ENCODE data around the gene LCP1.

Gene LCP1

GRCh38 chr13:46206143-46206542 lies 24.2 kb upstream of the LCP1 start:
- Histone ChIP-seq H3K4me3 (no peak overlapping the region), H3K27ac (no peak overlapping the region)
- no peak for TF ChIP-seq Cebpa-rat (IDR thresholded peaks at IDR 0.05)

DNA sequence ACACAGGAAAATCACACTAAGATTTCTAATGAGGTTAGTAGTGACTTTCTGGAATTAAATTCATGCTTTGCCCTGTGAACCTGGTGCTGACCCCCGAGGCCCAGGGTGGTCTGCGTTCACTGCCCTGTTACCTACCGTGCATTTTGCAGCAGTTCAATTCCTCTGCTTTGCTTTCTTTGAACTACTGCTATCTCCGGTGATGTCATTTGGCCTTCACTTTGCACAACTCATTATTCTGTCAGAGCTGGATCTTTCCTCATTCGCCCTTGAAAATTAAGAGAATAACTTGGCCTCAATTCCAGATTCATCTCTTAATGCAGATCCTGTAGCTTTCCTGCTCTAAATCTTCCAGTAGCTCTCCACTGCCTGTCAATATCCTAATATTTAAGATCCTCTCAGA lies 21.0 kb upstream of the LCP1 start:
- no peak overlapping the region for H3K4me2 ChIP-seq
- no peak overlapping the region for H3K4me3 ChIP-seq
- no peak for TF ChIP-seq Cebpa-rat (IDR thresholded peaks at IDR 0.05)
- H3K36me3 ChIP-seq: no peaks in the 10 kb centered on the region
- H3K27ac ChIP-seq: no peak overlapping the region
- H3K9ac ChIP-seq: no peak overlapping the region
- H3K27me3 ChIP-seq: no peaks in the 10 kb centered on the region
- no peaks in the 10 kb centered on the region for H3K4me1 ChIP-seq
- no peaks in the 10 kb centered on the region for H4K20me1 ChIP-seq
- no peaks in the 10 kb centered on the region for H3K9me3 ChIP-seq

More at GRCh38 chr13:46206143-46206542, 24.2 kb upstream of the LCP1 start:
- Histone ChIP-seq H4K20me1 (peaks cover 3% of the 10 kb centered on the region; the same call in 1 of the 2 replicates), H3K36me3 (no peaks in the 10 kb centered on the region), H3K4me1 (no peaks in the 10 kb centered on the region; the same call in 1 of the 2 replicates), H3K9ac (no peak overlapping the region), H3K4me2 (no peak overlapping the region), H3K9me3 (no peaks in the 10 kb centered on the region), H3K27me3 (peaks cover 16% of the 10 kb centered on the region)

DNA sequence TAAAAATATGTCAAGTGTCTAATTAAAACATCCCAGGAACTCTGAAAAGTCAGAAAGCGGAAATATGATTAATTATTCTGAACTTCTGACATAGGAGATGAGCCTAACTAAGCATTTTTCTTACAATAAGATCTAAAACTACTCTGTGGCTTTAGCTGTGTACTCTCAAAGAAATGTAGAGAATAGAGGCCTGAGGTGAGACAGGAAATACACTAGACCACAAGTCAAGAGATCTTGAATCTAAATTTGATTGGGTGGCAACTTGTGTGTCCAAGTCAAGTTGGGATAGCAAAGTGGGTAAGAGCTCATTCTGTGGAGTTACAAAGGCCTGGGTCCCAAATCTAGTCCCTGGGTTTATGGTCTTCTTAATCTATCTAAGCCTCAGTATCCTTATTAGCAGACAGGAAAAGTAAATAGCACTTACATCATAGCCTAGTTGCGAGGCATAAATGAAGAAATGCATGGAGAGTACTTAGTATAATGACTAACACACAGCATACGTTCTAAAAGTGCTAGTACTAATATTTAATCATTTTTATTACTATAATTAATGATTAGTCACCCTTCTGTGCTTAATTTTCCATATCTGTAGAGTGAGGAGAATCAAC lies 20.3 kb upstream of the LCP1 start:
- Histone ChIP-seq H3K9me3 (no peaks in the 10 kb centered on the region), H3K4me2 (no peak overlapping the region), H4K20me1 (no peaks in the 10 kb centered on the region), H3K4me3 (no peak overlapping the region), H3K27me3 (no peaks in the 10 kb centered on the region), H3K4me1 (no peaks in the 10 kb centered on the region), H3K36me3 (no peaks in the 10 kb centered on the region), H3K27ac (no peak overlapping the region), H3K9ac (no peak overlapping the region)
- TF ChIP-seq Cebpa-rat (IDR thresholded peaks at IDR 0.05): no peak

DNA sequence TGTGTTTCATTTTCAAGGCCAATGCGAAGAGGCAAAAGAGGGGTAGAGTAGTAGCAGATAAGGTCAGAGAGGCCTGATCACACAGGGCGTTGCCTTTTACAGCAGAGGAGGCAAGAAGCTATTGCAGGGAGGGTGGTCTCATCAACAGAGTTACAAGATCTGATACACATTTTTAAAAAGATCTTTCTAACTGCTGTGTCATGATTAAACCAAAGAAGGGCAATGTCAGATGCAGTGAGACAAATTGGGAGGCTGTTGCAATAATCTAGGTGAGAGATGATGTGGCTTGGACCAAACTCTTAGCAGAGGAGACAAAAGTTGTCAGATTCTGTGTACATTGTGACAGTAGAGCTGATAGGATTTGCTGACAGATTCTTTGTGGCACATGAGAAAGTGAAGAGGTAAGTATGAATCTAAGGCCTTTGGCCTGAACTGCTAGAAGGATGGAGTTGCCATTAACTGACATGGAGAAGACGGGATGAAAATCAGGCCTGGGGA lies 16.8 kb upstream of the LCP1 start:
- no peak overlapping the region for H3K4me3 ChIP-seq
- H3K9ac ChIP-seq: no peak overlapping the region
- no peaks in the 10 kb centered on the region for H4K20me1 ChIP-seq
- TF ChIP-seq Cebpa-rat (IDR thresholded peaks at IDR 0.05): no peak
- H3K27ac ChIP-seq: no peak overlapping the region
- H3K4me2 ChIP-seq: no peak overlapping the region
- H3K27me3 ChIP-seq: no peaks in the 10 kb centered on the region
- H3K36me3 ChIP-seq: no peaks in the 10 kb centered on the region
- no peaks in the 10 kb centered on the region for H3K4me1 ChIP-seq
- no peaks in the 10 kb centered on the region for H3K9me3 ChIP-seq

- Histone ChIP-seq H3K4me2 (no peak overlapping the region), H3K9ac (no peak overlapping the region), H3K27ac (no peak overlapping the region), H3K9me3 (no peaks in the 10 kb centered on the region), H3K4me3 (no peak overlapping the region), H3K27me3 (no peaks in the 10 kb centered on the region), H3K4me1 (no peaks in the 10 kb centered on the region), H3K36me3 (no peaks in the 10 kb centered on the region), H4K20me1 (no peaks in the 10 kb centered on the region)
- no peak for TF ChIP-seq Cebpa-rat (IDR thresholded peaks at IDR 0.05)
These were observed 15.5 kb upstream of the LCP1 start for GRCh38 chr13:46197299-46198048.

DNA sequence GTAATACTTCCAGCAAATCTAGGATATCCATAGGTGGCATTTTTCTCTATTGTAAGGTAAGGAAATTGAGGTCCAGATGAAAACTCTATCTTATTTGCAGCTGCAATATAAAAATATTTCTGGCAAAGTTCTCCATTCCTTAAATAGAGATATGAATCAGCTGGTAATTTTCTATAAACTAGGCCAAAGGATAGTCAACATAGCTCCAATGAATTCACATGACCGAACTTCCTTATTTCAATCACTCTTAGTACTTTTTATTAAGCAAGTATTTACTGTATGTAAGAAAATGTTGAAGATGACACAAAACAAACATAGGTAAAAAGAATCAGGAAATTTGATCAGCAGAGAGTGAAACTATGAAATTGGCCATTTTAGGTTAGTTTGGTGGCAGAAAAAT lies 13.0 kb upstream of the LCP1 start:
- H3K4me2 ChIP-seq: no peak overlapping the region
- H3K4me1 ChIP-seq: no peaks in the 10 kb centered on the region
- H3K4me3 ChIP-seq: no peak overlapping the region
- no peaks in the 10 kb centered on the region for H3K9me3 ChIP-seq
- no peaks in the 10 kb centered on the region for H3K27me3 ChIP-seq
- no peaks in the 10 kb centered on the region for H3K36me3 ChIP-seq
- H4K20me1 ChIP-seq: no peaks in the 10 kb centered on the region
- no peak overlapping the region for H3K9ac ChIP-seq
- no peak for TF ChIP-seq Cebpa-rat (IDR thresholded peaks at IDR 0.05)
- H3K27ac ChIP-seq: no peak overlapping the region

DNA sequence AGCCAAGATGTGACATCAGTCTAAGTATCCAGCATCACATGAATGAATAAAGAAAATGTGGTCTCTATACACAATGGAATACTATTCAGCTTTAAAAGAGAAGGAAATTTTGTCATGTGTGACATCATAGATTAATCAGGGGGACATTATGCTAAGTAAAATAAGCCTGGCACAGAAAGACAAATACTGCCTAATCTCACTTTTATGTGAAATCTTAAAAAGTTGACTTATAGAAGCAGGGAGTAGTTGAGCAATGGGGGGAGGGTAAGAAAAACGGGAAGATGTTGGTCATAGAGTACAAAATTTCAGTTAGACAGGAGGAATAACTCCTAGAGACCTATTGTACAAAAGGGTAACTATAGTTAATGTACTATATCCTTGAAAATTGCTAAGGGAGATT lies 10.4 kb upstream of the LCP1 start:
- H3K4me2 ChIP-seq: no peak overlapping the region
- no peak overlapping the region for H3K4me3 ChIP-seq
- TF ChIP-seq Cebpa-rat (IDR thresholded peaks at IDR 0.05): no peak
- no peaks in the 10 kb centered on the region for H3K4me1 ChIP-seq
- no peaks in the 10 kb centered on the region for H4K20me1 ChIP-seq
- no peaks in the 10 kb centered on the region for H3K36me3 ChIP-seq
- no peak overlapping the region for H3K9ac ChIP-seq
- no peaks in the 10 kb centered on the region for H3K27me3 ChIP-seq
- H3K9me3 ChIP-seq: no peaks in the 10 kb centered on the region
- H3K27ac ChIP-seq: no peak overlapping the region

- H3K9ac ChIP-seq: no peak overlapping the region
- TF ChIP-seq Cebpa-rat (IDR thresholded peaks at IDR 0.05): no peak
- no peaks in the 10 kb centered on the region for H4K20me1 ChIP-seq
- H3K27ac ChIP-seq: no peak overlapping the region
- H3K4me2 ChIP-seq: no peak overlapping the region
- H3K27me3 ChIP-seq: no peaks in the 10 kb centered on the region
- H3K36me3 ChIP-seq: no peaks in the 10 kb centered on the region
- peaks cover 32% of the 10 kb centered on the region for H3K4me1 ChIP-seq
- no peaks in the 10 kb centered on the region for H3K9me3 ChIP-seq
- no peak overlapping the region for H3K4me3 ChIP-seq
These were observed 3.7 kb upstream of the LCP1 start for GRCh38 chr13:46185634-46186033.

DNA sequence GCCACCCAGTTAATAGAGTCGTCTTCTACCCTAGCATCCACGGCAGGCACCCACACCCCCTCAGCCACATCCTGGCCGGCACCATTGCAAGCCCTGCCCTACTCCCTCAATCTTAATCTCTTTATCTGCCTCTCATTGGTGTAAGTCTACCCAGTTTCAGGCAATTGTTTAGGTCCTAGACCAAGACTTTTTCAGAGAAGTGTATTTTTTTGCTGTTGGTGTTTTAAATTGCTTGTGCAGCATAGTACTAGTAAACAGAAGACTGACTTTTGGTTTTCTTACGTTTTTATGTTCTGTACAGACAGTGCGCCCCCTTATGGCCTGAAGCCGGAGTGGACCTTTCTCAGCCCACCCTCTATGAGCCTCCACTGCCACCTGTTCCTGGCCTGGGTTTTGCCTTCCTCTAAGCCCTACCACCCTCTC lies 2.3 kb upstream of the LCP1 start:
- Histone ChIP-seq H3K4me3 (no peak overlapping the region; the same call in 1 of the 2 replicates), H3K9ac (no peak overlapping the region), H3K27ac (no peak overlapping the region), H3K4me2 (peak overlapping the region; percentile 98), H3K36me3 (no peaks in the 10 kb centered on the region), H3K9me3 (no peaks in the 10 kb centered on the region), H3K4me1 (peaks cover 33% of the 10 kb centered on the region), H4K20me1 (no peaks in the 10 kb centered on the region), H3K27me3 (no peaks in the 10 kb centered on the region)
- TF ChIP-seq Cebpa-rat (IDR thresholded peaks at IDR 0.05): no peak

Measured in BLaER1 (cell line).